ENCODE measurements around the gene RSPH1.

DNA sequence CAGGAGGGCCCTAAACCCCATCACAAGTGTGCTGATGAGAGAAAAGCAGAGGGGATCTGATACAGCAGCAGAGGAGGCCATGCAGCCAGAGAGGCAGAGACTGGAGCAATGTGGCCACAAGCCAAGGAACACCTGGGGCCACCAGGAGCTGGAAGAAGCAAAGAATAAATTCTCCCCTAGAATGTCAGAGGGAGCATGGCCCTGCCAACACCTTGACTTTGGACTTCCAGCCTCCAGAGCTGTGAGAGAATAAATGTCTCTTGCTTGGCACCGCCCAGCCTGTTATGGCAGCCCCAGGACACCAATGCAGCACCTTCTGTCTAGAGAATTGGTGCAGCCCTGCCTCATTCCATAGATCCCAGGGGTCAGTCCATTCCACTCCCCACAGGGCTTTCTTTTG is 67.0 kb downstream of the RSPH1 start:
- TF ChIP-seq POLR2A (IDR thresholded peaks at IDR 0.05), result no peak
- TF ChIP-seq, protein P1, sequence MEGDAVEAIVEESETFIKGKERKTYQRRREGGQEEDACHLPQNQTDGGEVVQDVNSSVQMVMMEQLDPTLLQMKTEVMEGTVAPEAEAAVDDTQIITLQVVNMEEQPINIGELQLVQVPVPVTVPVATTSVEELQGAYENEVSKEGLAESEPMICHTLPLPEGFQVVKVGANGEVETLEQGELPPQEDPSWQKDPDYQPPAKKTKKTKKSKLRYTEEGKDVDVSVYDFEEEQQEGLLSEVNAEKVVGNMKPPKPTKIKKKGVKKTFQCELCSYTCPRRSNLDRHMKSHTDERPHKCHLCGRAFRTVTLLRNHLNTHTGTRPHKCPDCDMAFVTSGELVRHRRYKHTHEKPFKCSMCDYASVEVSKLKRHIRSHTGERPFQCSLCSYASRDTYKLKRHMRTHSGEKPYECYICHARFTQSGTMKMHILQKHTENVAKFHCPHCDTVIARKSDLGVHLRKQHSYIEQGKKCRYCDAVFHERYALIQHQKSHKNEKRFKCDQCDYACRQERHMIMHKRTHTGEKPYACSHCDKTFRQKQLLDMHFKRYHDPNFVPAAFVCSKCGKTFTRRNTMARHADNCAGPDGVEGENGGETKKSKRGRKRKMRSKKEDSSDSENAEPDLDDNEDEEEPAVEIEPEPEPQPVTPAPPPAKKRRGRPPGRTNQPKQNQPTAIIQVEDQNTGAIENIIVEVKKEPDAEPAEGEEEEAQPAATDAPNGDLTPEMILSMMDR (IDR thresholded peaks at IDR 0.05), result no peak
